A549 (cell line): ENCODE data around the gene IMMT. TPM values are rescaled to one million over a fixed set of nuclear protein-coding genes. Genes with fewer than 3 reads are reported as not detected.

Source experiments
- ATAC-seq, 2 experiments: fragments of 200-7000 bp in 1 of 2; fragments of >200 bp in 1 of 2; cut with Nextera tagmentation in 1 of 2; cut with Tn5 transposase in 1 of 2; 3 replicates each; pipeline versions ENCODE4 v1.8.0 to v1.9.1; 2018 to 2020; ENCODE audit warnings: mild to moderate bottlenecking in 1 of 2, moderate library complexity in 1 of 2
- CTCF ChIA-PET: fragments of 300-600 bp; sonication (Branson Sonifier 250); formaldehyde crosslinking; extraction: SDS; loops from one replicate; lab custom pipeline; 2021; ENCODE audit warnings: antibody characterized with exemption, inconsistent platforms; lab: Yijun Ruan, JAX
- POLR2A ChIA-PET: fragments of 350-600 bp; formaldehyde crosslinking; extraction: SDS; loops from one replicate; lab custom pipeline; 2021; ENCODE audit warnings: antibody characterized with exemption, inconsistent platforms; lab: Yijun Ruan, JAX
- DNase-seq, 2 experiments: peaks; one replicate each; pipeline versions ENCODE4 v3.0.0 to v3.0.0-alpha.2; 2011 to 2016; ENCODE audit warnings: low read depth in 1 of 2, low spot score in 1 of 2
- FAIRE-seq: peaks from 2 replicates; lab custom pipeline; 2011; peaks lifted over from hg19 to GRCh38; lab: Jason Lieb, UNC
- H3K27ac ChIP-seq, 2 experiments: fragments of >200 bp; sonication (Bioruptor Twin); formaldehyde crosslinking; 3 replicates each; pipeline ENCODE4 v1.5.1; 2016 to 2017
- H3K4me1 ChIP-seq: fragments of >200 bp; sonication (Bioruptor Twin); formaldehyde crosslinking; 3 replicates; pipeline ENCODE4 v1.6.1; 2016
- H3K4me2 ChIP-seq: fragments of >200 bp; sonication (Bioruptor Twin); formaldehyde crosslinking; 3 replicates; pipeline ENCODE4 v1.6.1; 2016
- H3K4me3 ChIP-seq: fragments of >200 bp; sonication (Bioruptor Twin); formaldehyde crosslinking; 3 replicates; pipeline ENCODE4 v1.5.1; 2016
- H3K9me3 ChIP-seq: fragments of >200 bp; sonication (Bioruptor Twin); formaldehyde crosslinking; 3 replicates; pipeline ENCODE4 v1.6.1; 2016
- CBX2 ChIP-seq: fragments of 200-600 bp; sonication (generic); IDR thresholded peaks from 2 replicates; pipeline ENCODE4 v1.6.1; 2016; ENCODE audit warnings: low read depth, mild to moderate bottlenecking, borderline replicate concordance
- CHD2 ChIP-seq: fragments of 150-350 bp; IDR thresholded peaks from 2 replicates; pipeline ENCODE4 v1.6.1; 2014; ENCODE audit warnings: low read length; ENCODE audit not compliant: partially characterized antibody
- EHF ChIP-seq: fragments of 250-450 bp; sonication (Bioruptor Pico); IDR thresholded peaks from 2 replicates; pipeline ENCODE4 v1.5.0; 2020; ENCODE audit warnings: mild to moderate bottlenecking
- FOXS1 ChIP-seq: fragments of 250-450 bp; sonication (Bioruptor Pico); IDR thresholded peaks from 2 replicates; pipeline ENCODE4 v1.5.0; 2020; ENCODE audit warnings: mild to moderate bottlenecking, moderate library complexity
- HOXB13 ChIP-seq: fragments of 250-450 bp; sonication (Bioruptor Pico); IDR thresholded peaks from 2 replicates; pipeline ENCODE4 v1.5.0; 2020; ENCODE audit warnings: low read depth, mild to moderate bottlenecking, moderate library complexity
- HOXB5 ChIP-seq: fragments of 250-450 bp; sonication (Bioruptor Pico); IDR thresholded peaks from 2 replicates; pipeline ENCODE4 v1.5.0; 2020; ENCODE audit warnings: mild to moderate bottlenecking, moderate library complexity
- KDM5A ChIP-seq: fragments of 200-600 bp; sonication (generic); IDR thresholded peaks from 2 replicates; pipeline ENCODE4 v1.6.1; 2016; ENCODE audit warnings: antibody characterized with exemption, mild to moderate bottlenecking
- NFE2L2 ChIP-seq: fragments of 150-350 bp; conservative IDR thresholded peaks from 2 replicates; pipeline ENCODE4 v1.6.1; 2014; ENCODE audit warnings: low read length
- NPAS2 ChIP-seq: fragments of 250-450 bp; sonication (Bioruptor Pico); IDR thresholded peaks from 2 replicates; pipeline ENCODE4 v1.8.0; 2022; ENCODE audit warnings: mild to moderate bottlenecking, moderate library complexity, borderline replicate concordance
- NR3C1 ChIP-seq: fragments of >200 bp; sonication (Bioruptor Twin); formaldehyde crosslinking; IDR thresholded peaks from 3 replicates; pipeline ENCODE4 v1.6.1; 2017
- PBX3 ChIP-seq: IDR thresholded peaks from 2 replicates; pipeline ENCODE4 v1.6.1; 2012
- PHF8 ChIP-seq: fragments of 200-600 bp; sonication (generic); IDR thresholded peaks from 2 replicates; pipeline ENCODE4 v1.6.1; 2016; ENCODE audit warnings: low read depth, mild to moderate bottlenecking, antibody characterized with exemption, moderate library complexity, borderline replicate concordance
- RAD21 ChIP-seq, 2 experiments: fragments of >200 bp in 1 of 2; sonication (Bioruptor Twin) in 1 of 2; formaldehyde crosslinking in 1 of 2; IDR thresholded peaks in 1 of 2; conservative IDR thresholded peaks in 1 of 2; 2 replicates in 1 of 2; 3 replicates in 1 of 2; pipeline ENCODE4 v1.6.1; 2012 to 2018; ENCODE audit warnings: inconsistent platforms in 1 of 2
- SMC3 ChIP-seq: fragments of >200 bp; sonication (Bioruptor Twin); formaldehyde crosslinking; IDR thresholded peaks from 3 replicates; pipeline ENCODE4 v1.6.1; 2018; ENCODE audit warnings: inconsistent platforms
- TFCP2L1 ChIP-seq: fragments of 250-450 bp; sonication (Bioruptor Pico); IDR thresholded peaks from 2 replicates; pipeline ENCODE4 v1.5.0; 2021; ENCODE audit warnings: mild to moderate bottlenecking
- USF2 ChIP-seq: fragments of 450-650 bp; IDR thresholded peaks from 2 replicates; pipeline ENCODE4 v1.6.1; 2014; ENCODE audit warnings: antibody characterized with exemption
- ZC3H11A ChIP-seq: fragments of 450-650 bp; IDR thresholded peaks from 2 replicates; pipeline ENCODE4 v1.6.1; 2014; ENCODE audit warnings: antibody characterized with exemption, mild to moderate bottlenecking
- ZNF302 ChIP-seq: fragments of 250-450 bp; sonication (Bioruptor Pico); IDR thresholded peaks from 2 replicates; pipeline ENCODE4 v1.9.0; 2021; ENCODE audit warnings: inconsistent platforms, mild to moderate bottlenecking, moderate library complexity
- WGBS: methylation state at CpG from one replicate; pipeline ENCODE4 v1.1.6; 2017; ENCODE audit errors: missing lambda C conversion rate; 5-methylcytosine and 5-hydroxymethylcytosine counted together
- polyA plus RNA-seq, 4 experiments: library from polyadenylated mRNA; depleted of rRNA in 3 of 4; stranded (reverse); fragments of >200 nt; fragmentation: RNase III in 1 of 4; extraction: RNeasy Plus Mini Kit Qiagen cat#74134 plus additional on column Dnase treatment in 1 of 4; gene quantifications; 2 replicates in 3 of 4; 3 replicates in 1 of 4; pipeline ENCODE4 v1.2.3, GENCODE V29; 2011 to 2017
- TF ChIP-seq, protein P1 (sequence below): fragments of >200 bp; sonication (Bioruptor Twin); formaldehyde crosslinking; IDR thresholded peaks from 3 replicates; pipeline ENCODE4 v1.5.1; 2016
- TF ChIP-seq, protein P2 (sequence below): fragments of 250-450 bp; sonication (Bioruptor Pico); IDR thresholded peaks from 2 replicates; pipeline ENCODE4 v1.5.0; 2021; ENCODE audit warnings: mild to moderate bottlenecking, moderate library complexity, borderline replicate concordance
- TF ChIP-seq, protein P3 (sequence below): fragments of >200 bp; sonication (Bioruptor Twin); formaldehyde crosslinking; IDR thresholded peaks from 2 replicates; pipeline ENCODE4 v1.6.1; 2016
- TF ChIP-seq, protein P4 (sequence below): fragments of >200 bp; sonication (Bioruptor Twin); formaldehyde crosslinking; IDR thresholded peaks from 3 replicates; pipeline ENCODE4 v1.6.1; 2016

Gene IMMT
- polyA plus RNA-seq, 2 of the 4 experiments (the other 2 are of a cell fraction) = 101 to 126 TPM

GRCh38 chr2:86118130-86118529 is 77.1 kb downstream of the IMMT start:
- H3K4me1 ChIP-seq = peaks cover 6% of the 10 kb centered on the region; the same call in 1 of the 3 replicates
- ATAC-seq (peak; percentile 68 to 69; a peak in 4 of 6 replicates), DNase-seq (peak in 1 of 2 experiments; percentile 24), FAIRE-seq (peak; percentile 68)
- no peak overlapping the region for H3K27ac ChIP-seq
- CTCF ChIA-PET = interaction anchor here (0.8 to 4.0 kb wide), 8 partner anchors 10 to 481 kb away, joined by 3 to 13 read pairs (median 4); partner anchors contain the start of genes POLR1A and PTCD3
- 0 out of 5 replicates have a peak, but pooled peaks of 1 of the 2 experiments have one; percentile 9 for TF ChIP-seq RAD21 (conservative IDR thresholded peaks at IDR 0.05 in 1 of 2, IDR thresholded peaks at IDR 0.05 in 1 of 2)
- no peak for TF ChIP-seq CHD2
- TF ChIP-seq, all 56 proteins: peak for 1
- POLR2A ChIA-PET = no interaction called here
- 98% methylated on average over 2 of the region's 2 CpGs for WGBS
- no peak overlapping the region for H3K4me2 ChIP-seq
- no peaks in the 10 kb centered on the region for H3K9me3 ChIP-seq
- H3K4me3 ChIP-seq = no peak overlapping the region

GRCh38 chr2:86107031-86107430 is 88.2 kb downstream of the IMMT start:
- H3K4me1 ChIP-seq = peaks cover 26% of the 10 kb centered on the region
- no peak for ATAC-seq
- peak overlapping the region; percentile 82 for H3K4me2 ChIP-seq
- POLR2A ChIA-PET = interaction anchor here (1.4 to 1.8 kb wide), 3 partner anchors 19 to 88 kb away, joined by 3 to 12 read pairs (median 5); partner anchors contain the start of gene IMMT
- 14% methylated on average over 5 of the region's 5 CpGs for WGBS
- DNase-seq = no peak
- FAIRE-seq = no peak
- TF ChIP-seq NPAS2 (CRISPR knock-in tag) (no peak), CBX2 (no peak), NR3C1 (no peak), PHF8 (no peak), ZC3H11A (no peak), HOXB5 (CRISPR knock-in tag) (no peak), FOXS1 (no peak), SMC3 (no peak), USF2 (no peak), PBX3 (no peak), EHF (no peak), TFCP2L1 (CRISPR knock-in tag) (no peak), HOXB13 (no peak), ZNF302 (no peak), KDM5A (no peak), NFE2L2 (no peak)
- TF ChIP-seq, protein P1, sequence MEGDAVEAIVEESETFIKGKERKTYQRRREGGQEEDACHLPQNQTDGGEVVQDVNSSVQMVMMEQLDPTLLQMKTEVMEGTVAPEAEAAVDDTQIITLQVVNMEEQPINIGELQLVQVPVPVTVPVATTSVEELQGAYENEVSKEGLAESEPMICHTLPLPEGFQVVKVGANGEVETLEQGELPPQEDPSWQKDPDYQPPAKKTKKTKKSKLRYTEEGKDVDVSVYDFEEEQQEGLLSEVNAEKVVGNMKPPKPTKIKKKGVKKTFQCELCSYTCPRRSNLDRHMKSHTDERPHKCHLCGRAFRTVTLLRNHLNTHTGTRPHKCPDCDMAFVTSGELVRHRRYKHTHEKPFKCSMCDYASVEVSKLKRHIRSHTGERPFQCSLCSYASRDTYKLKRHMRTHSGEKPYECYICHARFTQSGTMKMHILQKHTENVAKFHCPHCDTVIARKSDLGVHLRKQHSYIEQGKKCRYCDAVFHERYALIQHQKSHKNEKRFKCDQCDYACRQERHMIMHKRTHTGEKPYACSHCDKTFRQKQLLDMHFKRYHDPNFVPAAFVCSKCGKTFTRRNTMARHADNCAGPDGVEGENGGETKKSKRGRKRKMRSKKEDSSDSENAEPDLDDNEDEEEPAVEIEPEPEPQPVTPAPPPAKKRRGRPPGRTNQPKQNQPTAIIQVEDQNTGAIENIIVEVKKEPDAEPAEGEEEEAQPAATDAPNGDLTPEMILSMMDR = no peak
- TF ChIP-seq, protein P2, sequence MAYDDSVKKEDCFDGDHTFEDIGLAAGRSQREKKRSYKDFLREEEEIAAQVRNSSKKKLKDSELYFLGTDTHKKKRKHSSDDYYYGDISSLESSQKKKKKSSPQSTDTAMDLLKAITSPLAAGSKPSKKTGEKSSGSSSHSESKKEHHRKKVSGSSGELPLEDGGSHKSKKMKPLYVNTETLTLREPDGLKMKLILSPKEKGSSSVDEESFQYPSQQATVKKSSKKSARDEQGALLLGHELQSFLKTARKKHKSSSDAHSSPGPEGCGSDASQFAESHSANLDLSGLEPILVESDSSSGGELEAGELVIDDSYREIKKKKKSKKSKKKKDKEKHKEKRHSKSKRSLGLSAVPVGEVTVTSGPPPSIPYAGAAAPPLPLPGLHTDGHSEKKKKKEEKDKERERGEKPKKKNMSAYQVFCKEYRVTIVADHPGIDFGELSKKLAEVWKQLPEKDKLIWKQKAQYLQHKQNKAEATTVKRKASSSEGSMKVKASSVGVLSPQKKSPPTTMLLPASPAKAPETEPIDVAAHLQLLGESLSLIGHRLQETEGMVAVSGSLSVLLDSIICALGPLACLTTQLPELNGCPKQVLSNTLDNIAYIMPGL (CRISPR knock-in tag) = no peak
- TF ChIP-seq, protein P3, sequence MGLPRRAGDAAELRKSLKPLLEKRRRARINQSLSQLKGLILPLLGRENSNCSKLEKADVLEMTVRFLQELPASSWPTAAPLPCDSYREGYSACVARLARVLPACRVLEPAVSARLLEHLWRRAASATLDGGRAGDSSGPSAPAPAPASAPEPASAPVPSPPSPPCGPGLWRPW = no peak
- TF ChIP-seq, protein P4, sequence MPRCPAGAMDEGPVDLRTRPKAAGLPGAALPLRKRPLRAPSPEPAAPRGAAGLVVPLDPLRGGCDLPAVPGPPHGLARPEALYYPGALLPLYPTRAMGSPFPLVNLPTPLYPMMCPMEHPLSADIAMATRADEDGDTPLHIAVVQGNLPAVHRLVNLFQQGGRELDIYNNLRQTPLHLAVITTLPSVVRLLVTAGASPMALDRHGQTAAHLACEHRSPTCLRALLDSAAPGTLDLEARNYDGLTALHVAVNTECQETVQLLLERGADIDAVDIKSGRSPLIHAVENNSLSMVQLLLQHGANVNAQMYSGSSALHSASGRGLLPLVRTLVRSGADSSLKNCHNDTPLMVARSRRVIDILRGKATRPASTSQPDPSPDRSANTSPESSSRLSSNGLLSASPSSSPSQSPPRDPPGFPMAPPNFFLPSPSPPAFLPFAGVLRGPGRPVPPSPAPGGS = no peak
- H3K4me3 ChIP-seq = peak overlapping the region; percentile 82
- no peaks in the 10 kb centered on the region for H3K9me3 ChIP-seq
- H3K27ac ChIP-seq = peak overlapping the region; percentile 87 to 88
- CTCF ChIA-PET = interaction anchor here (1.2 to 2.4 kb wide), 3 partner anchors 27 to 280 kb away, joined by 3 to 9 read pairs (median 6); no protein-coding TSS in a partner anchor
